ENCODE data around the gene CACNA1G.
A peak's percentile ranks its signal among the peaks of the same experiment; 100 is the strongest.

The CACNA1G gene

GRCh38 chr17:50542795-50543774 lies 17.4 kb upstream of the CACNA1G start:
- no peak overlapping the region for H3K27ac ChIP-seq (ENCODE audit: low read depth, low read length)
- peaks cover 16% of the 10 kb centered on the region; the same call in 1 of the 2 replicates for H3K27me3 ChIP-seq (ENCODE audit: control insufficient read depth, low read length)
- peak overlapping the region; percentile 73 for H3K4me2 ChIP-seq (ENCODE audit: low read length)
- H3K79me2 ChIP-seq (ENCODE audit: control insufficient read depth, low read length): no peaks in the 10 kb centered on the region
- no peaks in the 10 kb centered on the region for H3K9me3 ChIP-seq (ENCODE audit: control insufficient read depth, insufficient read depth, low read length)
- H3K9me2 ChIP-seq (replicated peaks; ENCODE audit: control insufficient read depth, low read length): no peaks in the 10 kb centered on the region
- H3K4me1 ChIP-seq (ENCODE audit: control insufficient read depth, low read length): peaks cover 23% of the 10 kb centered on the region
- peak overlapping the region; percentile 85 for H3K4me3 ChIP-seq (ENCODE audit: low read length)
- H4K20me1 ChIP-seq (ENCODE audit: control insufficient read depth, insufficient read depth, low read depth, low read length): peaks cover 3% of the 10 kb centered on the region; the same call in 1 of the 2 replicates
- H3F3A ChIP-seq (ENCODE audit: control insufficient read depth, insufficient read depth): no peaks in the 10 kb centered on the region
- no peak for TF ChIP-seq EZH2phosphoT487 (IDR thresholded peaks at IDR 0.05; ENCODE audit: borderline replicate concordance, low read length)
- TF ChIP-seq CTCF (IDR thresholded peaks at IDR 0.05; ENCODE audit: low read depth, low read length, poor library complexity, severe bottlenecking): no peak
- H3K36me3 ChIP-seq (ENCODE audit: control insufficient read depth, low read length): no peaks in the 10 kb centered on the region

- Histone ChIP-seq H3F3A (ENCODE audit: control insufficient read depth, insufficient read depth) (no peaks in the 10 kb centered on the region), H3K36me3 (ENCODE audit: control insufficient read depth, low read length) (no peaks in the 10 kb centered on the region), H3K27me3 (ENCODE audit: control insufficient read depth, low read length) (peaks cover 16% of the 10 kb centered on the region; the same call in 1 of the 2 replicates), H3K9me3 (ENCODE audit: control insufficient read depth, insufficient read depth, low read length) (no peaks in the 10 kb centered on the region), H3K4me2 (ENCODE audit: low read length) (no peak overlapping the region), H4K20me1 (ENCODE audit: control insufficient read depth, insufficient read depth, low read depth, low read length) (peaks cover 3% of the 10 kb centered on the region; the same call in 1 of the 2 replicates), H3K9me2 (replicated peaks; ENCODE audit: control insufficient read depth, low read length) (no peaks in the 10 kb centered on the region), H3K79me2 (ENCODE audit: control insufficient read depth, low read length) (no peaks in the 10 kb centered on the region), H3K4me1 (ENCODE audit: control insufficient read depth, low read length) (peaks cover 23% of the 10 kb centered on the region), H3K27ac (ENCODE audit: low read depth, low read length) (no peak overlapping the region), H3K4me3 (ENCODE audit: low read length) (no peak overlapping the region)
- TF ChIP-seq EZH2phosphoT487 (IDR thresholded peaks at IDR 0.05; ENCODE audit: borderline replicate concordance, low read length) (no peak), CTCF (IDR thresholded peaks at IDR 0.05; ENCODE audit: low read depth, low read length, poor library complexity, severe bottlenecking) (no peak)
Observed at GRCh38 chr17:50544516-50544915, 16.0 kb upstream of the CACNA1G start.

- Histone ChIP-seq H3K27me3 (ENCODE audit: control insufficient read depth, low read length) (peaks cover 16% of the 10 kb centered on the region; the same call in 1 of the 2 replicates), H3K9me2 (replicated peaks; ENCODE audit: control insufficient read depth, low read length) (no peaks in the 10 kb centered on the region), H3K36me3 (ENCODE audit: control insufficient read depth, low read length) (no peaks in the 10 kb centered on the region)
Observed at GRCh38 chr17:50545311-50545710, 15.2 kb upstream of the CACNA1G start.

More at GRCh38 chr17:50545311-50545710, 15.2 kb upstream of the CACNA1G start:
- Histone ChIP-seq H3K9me3 (ENCODE audit: control insufficient read depth, insufficient read depth, low read length) (no peaks in the 10 kb centered on the region), H3K4me2 (ENCODE audit: low read length) (no peak overlapping the region), H4K20me1 (ENCODE audit: control insufficient read depth, insufficient read depth, low read depth, low read length) (peaks cover 3% of the 10 kb centered on the region; the same call in 1 of the 2 replicates), H3K4me3 (ENCODE audit: low read length) (no peak overlapping the region), H3F3A (ENCODE audit: control insufficient read depth, insufficient read depth) (no peaks in the 10 kb centered on the region), H3K79me2 (ENCODE audit: control insufficient read depth, low read length) (no peaks in the 10 kb centered on the region), H3K27ac (ENCODE audit: low read depth, low read length) (no peak overlapping the region), H3K4me1 (ENCODE audit: control insufficient read depth, low read length) (peaks cover 23% of the 10 kb centered on the region)
- TF ChIP-seq CTCF (IDR thresholded peaks at IDR 0.05; ENCODE audit: low read depth, low read length, poor library complexity, severe bottlenecking) (no peak), EZH2phosphoT487 (IDR thresholded peaks at IDR 0.05; ENCODE audit: borderline replicate concordance, low read length) (no peak)
